Left ventricle myocardium inferior (tissue), 1 donor: ENCODE measurements around the gene PILRB. TPM values are rescaled to one million over a fixed set of nuclear protein-coding genes. Genes with fewer than 3 reads are reported as not detected.
"Not testable (repeated sequence)": the region's sequence is repeated elsewhere in the genome, so short reads cannot be mapped to it uniquely, and the experiment has no call there.

Source experiments
- DNase-seq: peaks from one replicate; pipeline ENCODE4 v3.0.0-alpha.2; 2020
- H3K27ac ChIP-seq: fragments of 200-600 bp; replicated peaks from 2 replicates; pipeline ENCODE4 v1.8.0; 2021
- H3K27me3 ChIP-seq: fragments of 200-600 bp; 2 replicates; pipeline ENCODE4 v1.8.0; 2021; ENCODE audit warnings: low read depth
- H3K36me3 ChIP-seq: fragments of 200-600 bp; 2 replicates; pipeline ENCODE4 v1.8.0; 2021
- H3K4me1 ChIP-seq: fragments of 200-600 bp; 2 replicates; pipeline ENCODE4 v1.8.0; 2021
- H3K4me3 ChIP-seq: fragments of 200-600 bp; 2 replicates; pipeline ENCODE4 v1.8.0; 2021; ENCODE audit warnings: mild to moderate bottlenecking, moderate library complexity
- H3K9me3 ChIP-seq: fragments of 200-600 bp; replicated peaks from 2 replicates; pipeline ENCODE4 v1.8.0; 2021
- intact Hi-C: fragments of 100-400 bp; cut with micrococcal nuclease; formaldehyde crosslinking; loops from one replicate; pipeline ENCODE4 v1.11.0; 2022
- total RNA-seq: library from RNA; stranded (reverse); fragmentation: NEBNext Ultra II Directional; extraction: Animal tissue kit (Norgen Biotek cat#: 25700); gene quantifications from one replicate; pipeline ENCODE4 v1.2.1, GENCODE V29; 2021
- TF ChIP-seq, protein P1 (sequence below): fragments of 200-600 bp; IDR thresholded peaks from 2 replicates; pipeline ENCODE4 v1.8.0; 2021; ENCODE audit warnings: antibody characterized with exemption, mild to moderate bottlenecking, borderline replicate concordance
- donor health status: DM: no; HTN: yes; CAD: no; lungs with severe emphysema.

Gene PILRB
- total RNA-seq, 1 donor from 2014 or later = 10.6 TPM

DNA sequence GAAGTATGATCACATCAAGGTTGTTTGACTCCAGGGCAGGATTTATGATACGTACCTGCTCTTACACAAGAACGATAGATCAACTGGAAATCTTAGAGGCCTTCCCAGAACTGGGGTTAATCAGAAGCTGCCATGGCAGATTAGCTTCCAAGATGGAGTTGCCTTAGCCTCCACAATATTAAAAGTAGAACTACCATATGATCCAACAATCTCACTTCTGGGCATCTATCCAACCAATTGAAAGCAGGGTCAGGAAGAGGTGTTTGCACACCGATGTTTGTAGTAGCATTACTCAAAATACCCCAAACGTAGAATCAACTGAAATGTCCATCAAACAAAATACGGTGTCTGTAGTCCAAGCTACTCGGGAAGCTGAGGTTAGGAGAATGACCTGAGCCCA, 6.6 kb downstream of the PILRB start:
- Histone ChIP-seq H3K4me1 (no peaks in the 10 kb centered on the region), H3K27me3 (no peaks in the 10 kb centered on the region), H3K9me3 (no peaks in the 10 kb centered on the region), H3K27ac (no peak overlapping the region), H3K36me3 (peaks cover 67% of the 10 kb centered on the region), H3K4me3 (no peak overlapping the region)
- TF ChIP-seq, protein P1, sequence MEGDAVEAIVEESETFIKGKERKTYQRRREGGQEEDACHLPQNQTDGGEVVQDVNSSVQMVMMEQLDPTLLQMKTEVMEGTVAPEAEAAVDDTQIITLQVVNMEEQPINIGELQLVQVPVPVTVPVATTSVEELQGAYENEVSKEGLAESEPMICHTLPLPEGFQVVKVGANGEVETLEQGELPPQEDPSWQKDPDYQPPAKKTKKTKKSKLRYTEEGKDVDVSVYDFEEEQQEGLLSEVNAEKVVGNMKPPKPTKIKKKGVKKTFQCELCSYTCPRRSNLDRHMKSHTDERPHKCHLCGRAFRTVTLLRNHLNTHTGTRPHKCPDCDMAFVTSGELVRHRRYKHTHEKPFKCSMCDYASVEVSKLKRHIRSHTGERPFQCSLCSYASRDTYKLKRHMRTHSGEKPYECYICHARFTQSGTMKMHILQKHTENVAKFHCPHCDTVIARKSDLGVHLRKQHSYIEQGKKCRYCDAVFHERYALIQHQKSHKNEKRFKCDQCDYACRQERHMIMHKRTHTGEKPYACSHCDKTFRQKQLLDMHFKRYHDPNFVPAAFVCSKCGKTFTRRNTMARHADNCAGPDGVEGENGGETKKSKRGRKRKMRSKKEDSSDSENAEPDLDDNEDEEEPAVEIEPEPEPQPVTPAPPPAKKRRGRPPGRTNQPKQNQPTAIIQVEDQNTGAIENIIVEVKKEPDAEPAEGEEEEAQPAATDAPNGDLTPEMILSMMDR = no peak
- no peak for DNase-seq
- intact Hi-C loops = no loop called here

DNA sequence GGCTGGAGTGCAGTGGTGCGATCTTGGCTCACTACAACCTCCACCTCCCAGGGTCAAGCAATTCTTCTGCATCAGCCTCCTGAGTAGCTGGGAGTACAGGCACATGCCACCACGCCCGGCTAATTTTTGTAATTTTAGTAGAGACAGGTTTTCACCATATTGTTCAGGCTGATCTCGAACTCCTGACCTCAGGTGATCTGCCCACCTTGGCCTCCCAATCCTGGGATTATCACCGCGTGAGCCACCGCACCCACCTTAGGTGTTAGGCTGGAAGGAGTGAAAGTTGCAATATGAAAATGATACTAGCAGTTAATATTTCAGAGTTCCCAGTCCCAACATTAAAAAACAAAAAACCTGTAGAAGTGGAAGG, 8.1 kb downstream of the PILRB start:
- H3K36me3 ChIP-seq = peaks cover 53% of the 10 kb centered on the region
- H3K27me3 ChIP-seq, H3K4me3 ChIP-seq, H3K4me1 ChIP-seq, DNase-seq, H3K9me3 ChIP-seq, intact Hi-C loops, H3K27ac ChIP-seq: not testable (repeated sequence)

DNA sequence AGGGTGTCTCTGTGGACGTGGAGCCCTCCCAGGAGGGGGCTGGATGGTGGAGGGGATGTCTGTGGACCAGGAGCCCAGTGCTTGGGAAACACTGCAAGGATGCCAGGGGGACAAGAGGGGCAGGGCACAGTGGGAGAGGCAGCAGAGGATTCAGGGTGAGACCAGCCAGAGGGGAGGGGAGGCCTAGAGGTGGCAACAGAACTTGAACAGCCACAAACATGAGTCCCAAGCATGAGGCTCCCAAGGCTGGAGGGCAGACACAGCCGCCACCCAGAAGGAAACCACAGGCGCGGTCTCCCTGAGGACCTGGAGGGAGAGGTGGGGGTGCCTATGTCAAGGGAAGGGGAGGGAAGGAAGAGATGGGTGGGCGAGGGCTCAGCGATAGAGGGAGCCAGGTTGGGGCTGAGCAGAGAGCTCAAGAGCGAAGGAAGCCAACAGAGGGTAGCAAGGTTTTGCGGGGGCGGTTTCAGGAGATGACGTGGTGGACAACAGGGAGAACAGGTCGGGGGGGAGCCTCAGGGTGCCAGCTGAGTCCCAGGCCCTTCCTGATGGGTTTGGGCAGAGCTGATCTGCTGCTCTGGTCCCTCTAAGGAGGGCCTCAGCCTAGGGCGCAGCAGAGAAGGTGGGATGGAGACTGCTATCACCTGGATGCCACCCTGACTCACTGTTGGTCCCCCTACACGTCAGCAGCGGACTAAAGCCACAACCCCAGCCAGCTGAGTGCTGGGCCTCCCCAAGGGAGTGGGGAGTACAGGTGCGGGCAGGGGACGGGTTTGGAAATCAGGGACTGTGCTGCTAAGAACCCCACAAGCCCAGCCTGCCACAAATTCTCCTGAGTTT, 8.7 kb downstream of the PILRB start:
- Histone ChIP-seq H3K27me3 (no peaks in the 10 kb centered on the region), H3K4me3 (no peak overlapping the region), H3K36me3 (peaks cover 46% of the 10 kb centered on the region), H3K4me1 (no peaks in the 10 kb centered on the region), H3K27ac (no peak overlapping the region), H3K9me3 (no peaks in the 10 kb centered on the region)
- intact Hi-C loops = no loop called here
- TF ChIP-seq, protein P1 = no peak
- DNase-seq = no peak

DNA sequence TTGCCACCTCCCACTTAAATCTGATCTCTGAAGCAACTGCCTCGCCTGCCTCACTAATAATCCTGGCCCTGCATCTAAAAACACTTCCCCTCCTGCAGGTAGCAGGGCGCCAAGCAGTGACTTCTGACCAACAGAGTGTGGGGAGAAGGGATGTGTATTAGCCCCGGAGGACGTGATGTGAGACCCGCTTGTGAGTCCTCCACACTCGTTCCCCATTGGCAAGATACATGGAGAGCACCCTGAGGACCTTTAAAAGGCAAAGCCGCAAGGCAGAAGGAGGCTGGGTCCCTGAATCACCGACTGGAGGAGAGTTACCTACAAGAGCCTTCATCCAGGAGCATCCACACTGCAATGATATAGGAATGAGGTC, 9.3 kb downstream of the PILRB start:
- intact Hi-C loops = no loop called here
- H3K4me3 ChIP-seq = no peak overlapping the region
- H3K9me3 ChIP-seq = no peaks in the 10 kb centered on the region
- peaks cover 6% of the 10 kb centered on the region for H3K4me1 ChIP-seq
- TF ChIP-seq, protein P1 = no peak
- DNase-seq = no peak
- H3K27ac ChIP-seq = no peak overlapping the region
- no peaks in the 10 kb centered on the region for H3K27me3 ChIP-seq
- peaks cover 40% of the 10 kb centered on the region for H3K36me3 ChIP-seq

DNA sequence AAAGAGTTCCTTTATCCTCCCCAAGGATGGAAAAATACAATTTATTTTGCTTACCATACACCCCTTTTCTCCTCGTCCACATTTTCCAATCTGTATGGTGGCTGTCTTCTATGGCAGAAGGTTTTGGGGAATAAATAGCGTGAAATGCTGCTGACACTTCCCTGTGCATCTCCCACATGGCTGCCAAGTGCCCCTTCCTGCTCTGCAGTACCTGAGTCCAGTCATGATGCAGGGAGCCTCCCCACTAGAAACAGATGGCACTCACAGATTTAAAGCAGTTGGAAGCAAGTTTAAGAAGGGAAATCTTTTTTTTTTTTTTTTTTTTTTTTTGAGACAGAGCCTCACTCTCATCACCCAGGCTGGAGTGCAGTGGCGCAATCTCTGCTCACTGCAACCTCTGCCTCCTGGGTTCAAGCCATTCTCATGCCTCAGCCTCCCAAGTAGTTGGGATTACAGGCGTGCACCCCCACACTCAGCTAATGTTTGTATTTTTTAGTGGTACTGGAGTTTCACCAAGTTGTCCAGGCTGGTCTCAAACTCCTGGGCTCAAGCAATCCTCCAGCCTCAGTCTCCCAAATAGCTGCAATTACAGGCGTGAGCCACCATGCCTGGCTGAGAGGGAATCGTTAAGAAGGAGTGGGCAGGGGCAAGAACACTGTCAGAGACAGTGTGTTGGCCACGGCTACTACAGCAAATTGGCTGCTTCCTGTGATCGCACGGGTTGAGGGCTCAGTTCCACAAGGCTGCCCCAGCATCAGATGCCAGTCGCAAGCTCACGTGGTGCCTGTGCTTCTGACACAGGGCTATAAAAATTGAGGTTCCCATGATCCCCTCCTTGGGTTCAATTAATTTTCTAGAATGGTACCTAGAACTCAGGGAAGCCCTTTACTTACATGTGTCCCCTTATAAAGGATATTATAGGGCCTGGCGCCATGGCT, 10.0 kb downstream of the PILRB start:
- Histone ChIP-seq H3K4me1 (peaks cover 8% of the 10 kb centered on the region), H3K4me3 (no peak overlapping the region), H3K27ac (peak overlapping the region; percentile 59), H3K9me3 (no peaks in the 10 kb centered on the region), H3K36me3 (peaks cover 33% of the 10 kb centered on the region), H3K27me3 (no peaks in the 10 kb centered on the region)
- TF ChIP-seq, protein P1 = no peak
- DNase-seq = no peak
- intact Hi-C loops = no loop called here
